ENCODE data around the gene PDK1. TPM values are rescaled to one million over a fixed set of nuclear protein-coding genes. Genes with fewer than 3 reads are reported as not detected.
"Not testable (repeated sequence)": the region's sequence is repeated elsewhere in the genome, so short reads cannot be mapped to it uniquely, and the experiment has no call there.

PDK1 gene
- total RNA-seq, 1 experiment from 2014 or later: 74.7 TPM

DNA sequence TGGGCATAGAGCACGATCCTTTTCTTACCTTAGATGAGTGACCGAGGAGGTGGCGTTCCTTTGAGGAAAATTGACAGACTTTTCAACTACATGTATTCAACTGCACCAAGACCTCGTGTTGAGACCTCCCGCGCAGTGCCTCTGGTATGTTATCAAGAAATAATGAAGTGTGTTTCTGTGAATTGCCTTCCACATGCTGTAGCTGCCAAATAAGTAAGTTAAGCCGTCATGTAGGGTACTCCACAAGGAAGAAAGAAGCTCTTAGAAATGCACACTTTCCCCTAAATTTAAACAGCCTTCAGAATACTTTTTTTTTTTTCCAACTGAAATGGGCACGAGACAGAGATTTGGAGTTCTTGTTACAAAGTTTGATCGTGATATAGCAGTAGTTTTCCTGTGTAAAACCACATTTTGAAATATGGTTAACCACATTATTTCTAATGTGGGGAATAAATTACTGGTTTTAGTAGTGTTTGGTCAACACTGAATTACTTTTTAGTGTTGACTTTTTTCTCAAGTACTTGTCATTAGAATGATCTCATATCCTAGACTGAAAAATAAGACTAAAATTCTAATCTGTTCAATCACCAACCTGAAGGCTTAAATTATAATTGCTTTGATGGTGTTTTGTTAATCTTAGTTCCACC lies 30.5 kb downstream of the PDK1 start:
- no peak overlapping the region for H3K9ac ChIP-seq (ENCODE audit: extremely low read depth, insufficient read length, low read length)
- H3K27me3 ChIP-seq (ENCODE audit: insufficient read depth, low read length): no peaks in the 10 kb centered on the region
- H4K5ac ChIP-seq (ENCODE audit: insufficient read length, low read depth, low read length): no peak overlapping the region
- no peak overlapping the region for H2BK15ac ChIP-seq (ENCODE audit: low read depth, low read length)
- no peak overlapping the region for H3K23ac ChIP-seq (ENCODE audit: insufficient read length, low read depth, low read length)
- H4K91ac ChIP-seq (ENCODE audit: insufficient read length, low read depth, low read length): no peak overlapping the region
- no peak overlapping the region for H3K14ac ChIP-seq (ENCODE audit: insufficient read depth, low read length)
- H3K23me2 ChIP-seq (ENCODE audit: insufficient read length, low read depth, low read length, poor library complexity, severe bottlenecking): no peaks in the 10 kb centered on the region
- no peak overlapping the region for H2BK12ac ChIP-seq (ENCODE audit: insufficient read length, low read depth, low read length)
- DNase-seq: no peak
- peaks cover 2 to 5% of the 10 kb centered on the region in 2 experiments; a peak in 2 of 4 replicates for H3K4me1 Mint-ChIP-seq
- no peak overlapping the region for H3K27ac Mint-ChIP-seq
- TF ChIP-seq, protein P1, sequence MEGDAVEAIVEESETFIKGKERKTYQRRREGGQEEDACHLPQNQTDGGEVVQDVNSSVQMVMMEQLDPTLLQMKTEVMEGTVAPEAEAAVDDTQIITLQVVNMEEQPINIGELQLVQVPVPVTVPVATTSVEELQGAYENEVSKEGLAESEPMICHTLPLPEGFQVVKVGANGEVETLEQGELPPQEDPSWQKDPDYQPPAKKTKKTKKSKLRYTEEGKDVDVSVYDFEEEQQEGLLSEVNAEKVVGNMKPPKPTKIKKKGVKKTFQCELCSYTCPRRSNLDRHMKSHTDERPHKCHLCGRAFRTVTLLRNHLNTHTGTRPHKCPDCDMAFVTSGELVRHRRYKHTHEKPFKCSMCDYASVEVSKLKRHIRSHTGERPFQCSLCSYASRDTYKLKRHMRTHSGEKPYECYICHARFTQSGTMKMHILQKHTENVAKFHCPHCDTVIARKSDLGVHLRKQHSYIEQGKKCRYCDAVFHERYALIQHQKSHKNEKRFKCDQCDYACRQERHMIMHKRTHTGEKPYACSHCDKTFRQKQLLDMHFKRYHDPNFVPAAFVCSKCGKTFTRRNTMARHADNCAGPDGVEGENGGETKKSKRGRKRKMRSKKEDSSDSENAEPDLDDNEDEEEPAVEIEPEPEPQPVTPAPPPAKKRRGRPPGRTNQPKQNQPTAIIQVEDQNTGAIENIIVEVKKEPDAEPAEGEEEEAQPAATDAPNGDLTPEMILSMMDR (conservative IDR thresholded peaks at IDR 0.05): no peak
- WGBS (ENCODE audit: extremely low coverage, insufficient read length, low lambda C conversion rate): no CpG with 5 or more reads among the region's 9 CpGs
- no peak overlapping the region for H2BK20ac ChIP-seq (ENCODE audit: low read depth, low read length, poor library complexity, severe bottlenecking)
- peaks cover 12 to 17% of the 10 kb centered on the region in 2 experiments; a peak in 4 of 5 replicates for H3K9me3 Mint-ChIP-seq
- no peak overlapping the region for H3K27ac ChIP-seq (ENCODE audit: insufficient read length, low read depth, low read length)
- H2BK5ac ChIP-seq (ENCODE audit: insufficient read length, low read length): no peak overlapping the region
- H3T11ph ChIP-seq (ENCODE audit: low read length): no peak overlapping the region
- H3K18ac ChIP-seq (ENCODE audit: insufficient read length, low read depth, low read length): no peak overlapping the region
- H2AFZ ChIP-seq (ENCODE audit: low read length): no peak overlapping the region
- no peaks in the 10 kb centered on the region; the same call in 1 of the 2 replicates for H3K27me3 Mint-ChIP-seq (ENCODE audit: low read depth)
- H4K20me1 ChIP-seq (ENCODE audit: control insufficient read depth, insufficient read depth, insufficient read length): no peaks in the 10 kb centered on the region
- H2BK120ac ChIP-seq (ENCODE audit: low read depth, low read length, poor library complexity, severe bottlenecking): no peak overlapping the region
- H3K56ac ChIP-seq (ENCODE audit: insufficient read length, low read depth, low read length): no peak overlapping the region
- no peak overlapping the region for H2AK5ac ChIP-seq (ENCODE audit: insufficient read length, low read length)
- no peak overlapping the region for H3K4me2 ChIP-seq (ENCODE audit: insufficient read depth, insufficient read length, low read length)
- H3K4me1 ChIP-seq (ENCODE audit: insufficient read depth, low read length): no peaks in the 10 kb centered on the region
- H4K8ac ChIP-seq (replicated peaks; ENCODE audit: insufficient read length, low read depth, low read length): no peak overlapping the region
- no peaks in the 10 kb centered on the region for H3K79me2 ChIP-seq (ENCODE audit: insufficient read depth, low read length)
- no peak overlapping the region for H3K4me3 Mint-ChIP-seq
- peaks cover 4% of the 10 kb centered on the region for H3K9me3 ChIP-seq (ENCODE audit: control insufficient read depth, low read depth, low read length)
- H3K79me1 ChIP-seq (ENCODE audit: insufficient read depth, low read depth, low read length, poor library complexity, severe bottlenecking): no peaks in the 10 kb centered on the region
- no peak overlapping the region for H3K4ac ChIP-seq (ENCODE audit: low read depth, low read length)
- H3K36me3 Mint-ChIP-seq (ENCODE audit: insufficient read depth in 1 of 3, low read depth in 3 of 3): peaks cover 67 to 87% (median 76%) of the 10 kb centered on the region in 3 experiments

DNA sequence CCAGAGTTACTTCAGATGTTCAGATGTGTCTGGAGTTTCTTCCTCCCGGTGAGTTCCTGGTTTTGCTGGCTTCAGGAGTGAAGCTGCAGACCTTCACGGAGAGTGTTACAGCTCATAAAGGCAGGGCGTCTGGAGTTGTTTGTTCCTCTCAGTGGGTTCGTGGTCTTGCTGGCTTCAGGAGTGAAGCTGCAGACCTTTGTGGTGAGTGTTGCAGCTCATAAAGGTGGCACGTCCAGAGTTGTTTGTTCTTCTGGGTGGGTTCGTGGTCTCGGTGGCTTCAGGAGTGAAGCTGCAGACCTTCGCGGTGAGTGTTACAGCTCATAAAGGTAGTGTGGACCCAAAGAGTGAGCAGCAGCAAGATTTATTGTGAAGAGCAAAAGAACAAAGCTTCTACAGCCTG lies 31.3 kb downstream of the PDK1 start:
- H3K23ac ChIP-seq (ENCODE audit: insufficient read length, low read depth, low read length); DNase-seq; H4K5ac ChIP-seq (ENCODE audit: insufficient read length, low read depth, low read length); H4K8ac ChIP-seq (replicated peaks; ENCODE audit: insufficient read length, low read depth, low read length); H3K4me2 ChIP-seq (ENCODE audit: insufficient read depth, insufficient read length, low read length); H2AK5ac ChIP-seq (ENCODE audit: insufficient read length, low read length); H2BK120ac ChIP-seq (ENCODE audit: low read depth, low read length, poor library complexity, severe bottlenecking); H2AFZ ChIP-seq (ENCODE audit: low read length); H2BK5ac ChIP-seq (ENCODE audit: insufficient read length, low read length); H3K9ac ChIP-seq (ENCODE audit: extremely low read depth, insufficient read length, low read length); H2BK20ac ChIP-seq (ENCODE audit: low read depth, low read length, poor library complexity, severe bottlenecking); H3K56ac ChIP-seq (ENCODE audit: insufficient read length, low read depth, low read length); H2BK15ac ChIP-seq (ENCODE audit: low read depth, low read length); H4K91ac ChIP-seq (ENCODE audit: insufficient read length, low read depth, low read length); H3K23me2 ChIP-seq (ENCODE audit: insufficient read length, low read depth, low read length, poor library complexity, severe bottlenecking); H3K27me3 ChIP-seq (ENCODE audit: insufficient read depth, low read length); H3K18ac ChIP-seq (ENCODE audit: insufficient read length, low read depth, low read length); H2BK12ac ChIP-seq (ENCODE audit: insufficient read length, low read depth, low read length); H4K20me1 ChIP-seq (ENCODE audit: control insufficient read depth, insufficient read depth, insufficient read length); H3K27ac ChIP-seq (ENCODE audit: insufficient read length, low read depth, low read length); H3K79me2 ChIP-seq (ENCODE audit: insufficient read depth, low read length); H3T11ph ChIP-seq (ENCODE audit: low read length); H3K27me3 Mint-ChIP-seq (ENCODE audit: low read depth); H3K79me1 ChIP-seq (ENCODE audit: insufficient read depth, low read depth, low read length, poor library complexity, severe bottlenecking); H3K4ac ChIP-seq (ENCODE audit: low read depth, low read length); H3K4me1 Mint-ChIP-seq; H3K9me3 ChIP-seq (ENCODE audit: control insufficient read depth, low read depth, low read length); H3K4me1 ChIP-seq (ENCODE audit: insufficient read depth, low read length); H3K14ac ChIP-seq (ENCODE audit: insufficient read depth, low read length); H3K4me3 Mint-ChIP-seq: not testable (repeated sequence)
- no CpG with 5 or more reads among the region's 9 CpGs for WGBS (ENCODE audit: extremely low coverage, insufficient read length, low lambda C conversion rate)
- H3K9me3 Mint-ChIP-seq: peaks cover 12 to 17% of the 10 kb centered on the region in 2 experiments; a peak in 4 of 5 replicates
- H3K36me3 Mint-ChIP-seq (ENCODE audit: insufficient read depth in 1 of 3, low read depth in 3 of 3): peaks cover 67 to 82% (median 67%) of the 10 kb centered on the region in 3 experiments
- H3K27ac Mint-ChIP-seq: peak overlapping the region in 1 of 3 experiments; percentile 34; a peak in 1 of 7 replicates
